Measurements from ENCODE around the gene SBF2. TPM values are rescaled to one million over a fixed set of nuclear protein-coding genes. Genes with fewer than 3 reads are reported as not detected.

The SBF2 gene
- total RNA-seq, 1 donor from 2014 or later: 21.1 TPM

GRCh38 chr11:9838961-9839360, 455.1 kb downstream of the SBF2 start:
- no peak for TF ChIP-seq CTCF (IDR thresholded peaks at IDR 0.05; ENCODE audit: insufficient read depth, low read length, poor library complexity, severe bottlenecking)
- Histone ChIP-seq H3K36me3 (ENCODE audit: control insufficient read depth, insufficient read depth, low read length) (no peaks in the 10 kb centered on the region), H3K4me3 (ENCODE audit: low read depth, low read length) (no peak overlapping the region), H3K27me3 (ENCODE audit: control insufficient read depth, insufficient read depth, low read length) (no peaks in the 10 kb centered on the region)
- DNase-seq (ENCODE audit: low read depth): peak; percentile 55

GRCh38 chr11:9838229-9838628, 455.8 kb downstream of the SBF2 start:
- TF ChIP-seq CTCF (IDR thresholded peaks at IDR 0.05; ENCODE audit: insufficient read depth, low read length, poor library complexity, severe bottlenecking): no peak
- Histone ChIP-seq H3K4me3 (ENCODE audit: low read depth, low read length) (no peak overlapping the region), H3K27me3 (ENCODE audit: control insufficient read depth, insufficient read depth, low read length) (no peaks in the 10 kb centered on the region), H3K36me3 (ENCODE audit: control insufficient read depth, insufficient read depth, low read length) (no peaks in the 10 kb centered on the region)
- DNase-seq (ENCODE audit: low read depth): no peak

GRCh38 chr11:9834291-9834690, 459.7 kb downstream of the SBF2 start:
- H3K4me3 ChIP-seq (ENCODE audit: low read depth, low read length): no peak overlapping the region

GRCh38 chr11:9831122-9831521, 462.9 kb downstream of the SBF2 start:
- TF ChIP-seq CTCF (IDR thresholded peaks at IDR 0.05; ENCODE audit: insufficient read depth, low read length, poor library complexity, severe bottlenecking): no peak
- Histone ChIP-seq H3K27me3 (ENCODE audit: control insufficient read depth, insufficient read depth, low read length) (no peaks in the 10 kb centered on the region), H3K36me3 (ENCODE audit: control insufficient read depth, insufficient read depth, low read length) (no peaks in the 10 kb centered on the region), H3K4me3 (ENCODE audit: low read depth, low read length) (no peak overlapping the region)
- no peak for DNase-seq (ENCODE audit: low read depth)

More at GRCh38 chr11:9834291-9834690, 459.7 kb downstream of the SBF2 start:
- no peak for TF ChIP-seq CTCF (IDR thresholded peaks at IDR 0.05; ENCODE audit: insufficient read depth, low read length, poor library complexity, severe bottlenecking)
- DNase-seq (ENCODE audit: low read depth): no peak
- Histone ChIP-seq H3K27me3 (ENCODE audit: control insufficient read depth, insufficient read depth, low read length) (no peaks in the 10 kb centered on the region), H3K36me3 (ENCODE audit: control insufficient read depth, insufficient read depth, low read length) (no peaks in the 10 kb centered on the region)

GRCh38 chr11:9827708-9828107, 466.3 kb downstream of the SBF2 start:
- no peak for DNase-seq (ENCODE audit: low read depth)
- H3K36me3 ChIP-seq (ENCODE audit: control insufficient read depth, insufficient read depth, low read length): no peaks in the 10 kb centered on the region
- no peaks in the 10 kb centered on the region for H3K27me3 ChIP-seq (ENCODE audit: control insufficient read depth, insufficient read depth, low read length)
- no peak for TF ChIP-seq CTCF (IDR thresholded peaks at IDR 0.05; ENCODE audit: insufficient read depth, low read length, poor library complexity, severe bottlenecking)
- H3K4me3 ChIP-seq (ENCODE audit: low read depth, low read length): no peak overlapping the region

- no peak for DNase-seq (ENCODE audit: low read depth)
- no peak overlapping the region for H3K4me3 ChIP-seq (ENCODE audit: low read depth, low read length)
- TF ChIP-seq CTCF (IDR thresholded peaks at IDR 0.05; ENCODE audit: insufficient read depth, low read length, poor library complexity, severe bottlenecking): no peak
- no peaks in the 10 kb centered on the region for H3K27me3 ChIP-seq (ENCODE audit: control insufficient read depth, insufficient read depth, low read length)
- H3K36me3 ChIP-seq (ENCODE audit: control insufficient read depth, insufficient read depth, low read length): no peaks in the 10 kb centered on the region
Observed at GRCh38 chr11:9826390-9826789, 467.6 kb downstream of the SBF2 start.
